ENCODE results near the gene FHOD3. TPM values are rescaled to one million over a fixed set of nuclear protein-coding genes. Genes with fewer than 3 reads are reported as not detected.

The FHOD3 gene
- total and polyA plus RNA-seq, 2 of the 8 experiments (the other 6 are each of a cell fraction or from before 2014, with no cell fraction given): 9.7 to 10.5 TPM

GRCh38 chr18:36446059-36446458 lies 148.5 kb downstream of the FHOD3 start:
- H4K5ac ChIP-seq (ENCODE audit: insufficient read length, low read depth, low read length): no peak overlapping the region
- no peaks in the 10 kb centered on the region for H3K27me3 ChIP-seq (replicated peaks in 1 of 4; ENCODE audit: control insufficient read depth in 3 of 4, extremely low read depth in 1 of 4, insufficient read depth in 3 of 4, low read length in 3 of 4)
- FAIRE-seq: no peak
- H3K14ac ChIP-seq (ENCODE audit: insufficient read length): no peak overlapping the region
- no peak overlapping the region for H3K23ac ChIP-seq (ENCODE audit: insufficient read length)
- H3K18ac ChIP-seq (ENCODE audit: extremely low read depth, low read length): peak overlapping the region; percentile 22; the same call in 1 of the 2 replicates
- no peak overlapping the region for H4K91ac ChIP-seq (replicated peaks; ENCODE audit: insufficient read length, low read length)
- H3K79me2 ChIP-seq (ENCODE audit: control insufficient read depth in 1 of 2, insufficient read depth in 2 of 2, low read length in 2 of 2): no peaks in the 10 kb centered on the region
- H2BK15ac ChIP-seq (ENCODE audit: low read length): peak overlapping the region; percentile 40; the same call in 1 of the 2 replicates
- 92% methylated on average over 11 of the region's 11 CpGs; no CpG with 5 or more reads in 1 of the 2 experiments for WGBS, 2 experiments (ENCODE audit: extremely low coverage in 1 of 2, insufficient coverage in 1 of 2, insufficient read length in 1 of 2, insufficient replicate concordance in 2 of 2, low coverage in 1 of 2, low lambda C conversion rate in 2 of 2, missing lambda C conversion rate in 1 of 2)
- peaks cover 8 to 19% (median 11%) of the 10 kb centered on the region in 4 experiments for H3K4me1 ChIP-seq (replicated peaks in 1 of 4; ENCODE audit: control insufficient read depth in 3 of 4, insufficient read depth in 4 of 4, low read length in 3 of 4)
- H3K36me3 ChIP-seq (ENCODE audit: control insufficient read depth in 2 of 4, insufficient read depth in 4 of 4, low read length in 3 of 4): no peaks in the 10 kb centered on the region
- H2BK20ac ChIP-seq (ENCODE audit: low read length): no peak overlapping the region
- no peak overlapping the region for H3K56ac ChIP-seq (replicated peaks; ENCODE audit: insufficient read length, low read depth, low read length)
- no peak overlapping the region for H3K4me3 ChIP-seq (ENCODE audit: extremely low read depth in 1 of 4, insufficient read depth in 2 of 4, low read depth in 3 of 4, low read length in 4 of 4)
- ChIA-PET POLR2A (ENCODE audit: partially characterized antibody) (no interaction called here), CTCF (ENCODE audit: partially characterized antibody) (interaction anchor here (0.7 to 0.9 kb wide), 2 partner anchors 91 to 124 kb away, joined by 3 read pairs; no protein-coding TSS in a partner anchor)
- H2BK120ac ChIP-seq (replicated peaks; ENCODE audit: low read depth, low read length): no peak overlapping the region
- peaks cover 0 to 8% of the 10 kb centered on the region in 2 experiments; a peak in 1 of 4 replicates for H3K9me3 ChIP-seq (ENCODE audit: insufficient read depth in 2 of 2, low read depth in 1 of 2, low read length in 1 of 2)
- no peak overlapping the region for H3K27ac ChIP-seq (ENCODE audit: low read depth, low read length)
- peak overlapping the region; percentile 31; the same call in 1 of the 2 replicates for H2BK5ac ChIP-seq (ENCODE audit: low read depth, low read length)
- no peak overlapping the region for H3K4ac ChIP-seq (replicated peaks; ENCODE audit: insufficient read length, low read depth, low read length)
- H2BK12ac ChIP-seq (ENCODE audit: low read depth, low read length): no peak overlapping the region; the same call in 1 of the 2 replicates
- H2AFZ ChIP-seq (ENCODE audit: low read length): no peak overlapping the region
- DNase-seq (ENCODE audit: low read depth in 1 of 2, low spot score in 2 of 2): no peak
- H3K23me2 ChIP-seq (ENCODE audit: low read depth, low read length): no peaks in the 10 kb centered on the region; the same call in 1 of the 2 replicates
- H4K8ac ChIP-seq (ENCODE audit: extremely low read depth, insufficient read depth, low read length): no peak overlapping the region
- H3K79me1 ChIP-seq (ENCODE audit: low read depth, low read length): no peaks in the 10 kb centered on the region
- no peak overlapping the region for H3K9ac ChIP-seq (replicated peaks in 1 of 4; ENCODE audit: extremely low read depth in 1 of 4, low read depth in 3 of 4, low read length in 3 of 4)
- H3K4me2 ChIP-seq (ENCODE audit: insufficient read depth in 1 of 2, low read depth in 2 of 2, low read length in 2 of 2): no peak overlapping the region
- H4K20me1 ChIP-seq (replicated peaks in 1 of 2; ENCODE audit: control insufficient read depth in 1 of 2, insufficient read depth in 2 of 2, low read length in 2 of 2): no peaks in the 10 kb centered on the region
- H2AK5ac ChIP-seq (ENCODE audit: low read depth, low read length): no peak overlapping the region
- TF ChIP-seq E2F6 (IDR thresholded peaks at IDR 0.05): no peak
- TF ChIP-seq NANOG (IDR thresholded peaks at IDR 0.05; ENCODE audit: insufficient read depth, low read depth, low read length, poor library complexity, severe bottlenecking): no peak
- TF ChIP-seq SRF (IDR thresholded peaks at IDR 0.05; ENCODE audit: low read depth, low read length): no peak
- TF ChIP-seq CREB1 (IDR thresholded peaks at IDR 0.05): no peak
